Peyer's patch (tissue), 4 donors: ENCODE results near the gene DNMT3A. TPM values are rescaled to one million over a fixed set of nuclear protein-coding genes. Genes with fewer than 3 reads are reported as not detected.

Source experiments
- DNase-seq, 3 donors: peaks; one replicate each; pipeline ENCODE4 v3.0.0-alpha.2; 2017 to 2019
- H3K27ac ChIP-seq, 4 donors: fragments of 200-600 bp; sonication (generic); one replicate each; pipeline ENCODE4 v1.5.1; 2016 to 2019
- H3K27me3 ChIP-seq, 2 donors: fragments of 200-600 bp; sonication (generic); one replicate each; pipeline ENCODE4 v1.5.1; 2019
- H3K36me3 ChIP-seq, 3 donors: fragments of 200-600 bp; sonication (generic); one replicate each; pipeline ENCODE4 v1.5.1; 2016 to 2019
- H3K4me1 ChIP-seq, 4 donors: fragments of 200-600 bp; sonication (generic); one replicate each; pipeline ENCODE4 v1.5.1; 2016 to 2019
- H3K4me3 ChIP-seq, 4 donors: fragments of 200-600 bp; sonication (generic); 1 replicate in 3 of 4; 2 replicates in 1 of 4; pipeline ENCODE4 v1.5.1; 2016 to 2019; ENCODE audit warnings: mild to moderate bottlenecking in 1 of 4
- H3K9me3 ChIP-seq, 4 donors: fragments of 200-600 bp; sonication (generic); one replicate each; pipeline ENCODE4 v1.5.1; 2016 to 2019; ENCODE audit warnings: mild to moderate bottlenecking in 1 of 4
- POLR2A ChIP-seq, 2 donors: fragments of 450-650 bp; IDR thresholded peaks; one replicate each; pipeline ENCODE4 v1.5.1; 2017; ENCODE audit warnings: antibody characterized with exemption in 2 of 2, mild to moderate bottlenecking in 2 of 2, moderate library complexity in 2 of 2
- total RNA-seq, 4 donors: library from RNA; depleted of rRNA; stranded (reverse); fragments of >200 nt; gene quantifications; one replicate each; pipeline ENCODE4 v1.1.0, GENCODE V29; 2016
- TF ChIP-seq, protein P1 (sequence below), 6 experiments: fragments of 450-650 bp in 4 of 6; fragments of 200-600 bp in 2 of 6; sonication (generic) in 1 of 6; IDR thresholded peaks; one replicate each; pipeline ENCODE4 v1.5.1; 2017 to 2019; ENCODE audit warnings: antibody characterized with exemption in 6 of 6, mild to moderate bottlenecking in 3 of 6, moderate library complexity in 1 of 6

DNMT3A gene
- total RNA-seq, 4 donors from 2014 or later, result 10.7 to 126 (median 27.7) TPM

DNA sequence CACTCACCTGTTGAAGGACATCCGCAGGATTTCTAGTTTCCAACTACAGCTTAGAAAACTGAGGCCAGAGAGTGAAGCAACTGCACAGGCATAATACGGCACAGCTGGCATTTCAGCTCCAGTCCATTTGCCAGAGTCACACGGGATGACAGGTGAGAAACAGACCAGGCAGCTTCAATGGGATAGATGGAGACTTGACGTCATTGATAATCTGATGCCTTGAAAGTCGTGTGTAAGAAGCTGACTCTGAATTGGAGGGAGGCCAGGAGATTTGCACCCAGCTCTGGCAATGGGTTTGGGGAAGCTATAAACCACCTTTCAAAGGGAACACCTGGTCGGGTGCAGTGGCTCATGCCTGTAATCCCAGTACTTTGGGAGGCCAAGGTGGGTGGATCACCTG is 12.4 kb upstream of the DNMT3A start:
- no peaks in the 10 kb centered on the region for H3K27me3 ChIP-seq
- no peaks in the 10 kb centered on the region for H3K9me3 ChIP-seq
- TF ChIP-seq, protein P1, sequence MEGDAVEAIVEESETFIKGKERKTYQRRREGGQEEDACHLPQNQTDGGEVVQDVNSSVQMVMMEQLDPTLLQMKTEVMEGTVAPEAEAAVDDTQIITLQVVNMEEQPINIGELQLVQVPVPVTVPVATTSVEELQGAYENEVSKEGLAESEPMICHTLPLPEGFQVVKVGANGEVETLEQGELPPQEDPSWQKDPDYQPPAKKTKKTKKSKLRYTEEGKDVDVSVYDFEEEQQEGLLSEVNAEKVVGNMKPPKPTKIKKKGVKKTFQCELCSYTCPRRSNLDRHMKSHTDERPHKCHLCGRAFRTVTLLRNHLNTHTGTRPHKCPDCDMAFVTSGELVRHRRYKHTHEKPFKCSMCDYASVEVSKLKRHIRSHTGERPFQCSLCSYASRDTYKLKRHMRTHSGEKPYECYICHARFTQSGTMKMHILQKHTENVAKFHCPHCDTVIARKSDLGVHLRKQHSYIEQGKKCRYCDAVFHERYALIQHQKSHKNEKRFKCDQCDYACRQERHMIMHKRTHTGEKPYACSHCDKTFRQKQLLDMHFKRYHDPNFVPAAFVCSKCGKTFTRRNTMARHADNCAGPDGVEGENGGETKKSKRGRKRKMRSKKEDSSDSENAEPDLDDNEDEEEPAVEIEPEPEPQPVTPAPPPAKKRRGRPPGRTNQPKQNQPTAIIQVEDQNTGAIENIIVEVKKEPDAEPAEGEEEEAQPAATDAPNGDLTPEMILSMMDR (IDR thresholded peaks at IDR 0.05), result no peak
- no peak for TF ChIP-seq POLR2A (IDR thresholded peaks at IDR 0.05)
- no peaks in the 10 kb centered on the region for H3K4me1 ChIP-seq
- H3K27ac ChIP-seq, result no peak overlapping the region
- no peaks in the 10 kb centered on the region for H3K36me3 ChIP-seq
- H3K4me3 ChIP-seq, result no peak overlapping the region
- no peak for DNase-seq

DNA sequence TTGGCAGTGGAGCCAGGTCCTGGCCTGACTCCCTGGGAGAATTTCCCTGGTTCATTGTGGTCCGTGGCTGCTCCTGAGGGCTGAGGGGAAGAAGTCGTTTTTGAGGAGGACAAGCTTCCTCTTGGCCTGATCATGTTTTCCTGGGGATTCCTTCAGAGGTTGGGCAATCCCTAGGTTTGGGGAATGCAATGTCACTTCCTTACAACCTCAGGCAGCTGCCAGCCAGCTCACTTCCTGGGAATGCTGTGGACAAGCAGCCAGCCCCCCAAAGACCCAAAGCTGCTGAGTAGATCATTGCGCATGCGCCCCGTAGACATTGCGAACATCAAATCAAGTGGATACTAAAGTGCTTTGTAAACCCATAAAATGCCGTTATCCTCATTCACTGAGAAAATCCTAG is 7.7 kb upstream of the DNMT3A start:
- DNase-seq, result no peak
- H3K27ac ChIP-seq, result no peak overlapping the region

DNA sequence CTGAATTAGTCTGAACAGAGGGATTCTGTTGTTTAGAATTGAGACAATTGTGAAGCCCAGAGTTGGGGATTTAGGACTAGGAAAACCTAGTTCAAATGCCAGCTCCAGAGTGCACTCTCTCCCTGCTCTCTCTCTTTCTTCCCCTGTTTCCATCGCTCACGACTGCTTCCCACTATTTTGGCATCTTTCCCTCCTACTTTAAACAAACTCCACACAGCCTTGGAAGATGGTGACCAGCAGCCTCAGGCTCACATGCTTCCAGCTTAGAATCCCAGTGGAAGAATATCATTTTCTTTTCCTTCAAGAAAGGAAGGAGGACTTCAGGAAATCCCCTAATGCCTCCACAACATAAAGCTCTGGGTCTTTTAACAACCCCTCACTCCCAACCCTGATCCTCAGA is 6.1 kb upstream of the DNMT3A start:
- H3K9me3 ChIP-seq, result no peaks in the 10 kb centered on the region
- no peak overlapping the region for H3K27ac ChIP-seq
- no peak for DNase-seq
- no peaks in the 10 kb centered on the region for H3K27me3 ChIP-seq
- no peaks in the 10 kb centered on the region for H3K36me3 ChIP-seq
- H3K4me1 ChIP-seq, result no peaks in the 10 kb centered on the region
- TF ChIP-seq, protein P1 (IDR thresholded peaks at IDR 0.05), result no peak
- TF ChIP-seq POLR2A (IDR thresholded peaks at IDR 0.05), result no peak
- no peak overlapping the region for H3K4me3 ChIP-seq

More for the DNA sequence above, 7.7 kb upstream of the DNMT3A start:
- Histone ChIP-seq H3K36me3 (no peaks in the 10 kb centered on the region), H3K9me3 (no peaks in the 10 kb centered on the region), H3K4me1 (no peaks in the 10 kb centered on the region), H3K27me3 (no peaks in the 10 kb centered on the region), H3K4me3 (no peak overlapping the region)
- TF ChIP-seq, protein P1 (IDR thresholded peaks at IDR 0.05), result no peak
- no peak for TF ChIP-seq POLR2A (IDR thresholded peaks at IDR 0.05)

DNA sequence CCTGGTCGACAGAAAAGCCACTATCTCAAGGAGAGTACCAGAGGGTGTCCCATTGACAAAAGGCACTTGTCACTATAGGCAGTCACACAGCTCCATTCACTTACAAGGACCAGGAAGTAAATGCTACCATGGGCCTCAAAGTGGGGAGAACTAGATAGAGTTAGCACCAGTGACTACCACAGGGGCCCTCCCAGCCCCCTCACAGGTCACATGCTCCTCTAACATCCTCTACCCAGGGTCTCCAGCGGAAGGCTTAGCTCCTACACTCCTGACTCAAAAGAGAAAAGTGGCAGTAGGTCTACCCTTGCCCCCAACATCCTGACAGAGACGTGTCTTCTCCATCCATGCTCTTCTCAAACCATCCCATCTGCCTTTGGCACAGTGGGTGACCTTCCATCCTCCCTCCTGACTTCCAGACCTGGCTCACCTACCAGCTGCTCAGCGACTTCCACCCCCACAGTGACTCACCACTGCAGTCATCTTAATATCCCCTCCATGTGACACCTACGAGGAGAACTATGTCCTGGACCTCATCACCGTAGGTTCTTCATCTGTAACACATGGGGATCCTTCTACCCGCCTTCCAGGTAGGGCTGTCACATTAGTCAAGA is 5.6 kb upstream of the DNMT3A start:
- Histone ChIP-seq H3K36me3 (no peaks in the 10 kb centered on the region), H3K27me3 (no peaks in the 10 kb centered on the region), H3K27ac (no peak overlapping the region), H3K9me3 (no peaks in the 10 kb centered on the region), H3K4me3 (no peak overlapping the region), H3K4me1 (peaks cover 0 to 5% (median 0%) of the 10 kb centered on the region in 4 donors)
- no peak for DNase-seq
- TF ChIP-seq, protein P1 (IDR thresholded peaks at IDR 0.05), result no peak
- no peak for TF ChIP-seq POLR2A (IDR thresholded peaks at IDR 0.05)

DNA sequence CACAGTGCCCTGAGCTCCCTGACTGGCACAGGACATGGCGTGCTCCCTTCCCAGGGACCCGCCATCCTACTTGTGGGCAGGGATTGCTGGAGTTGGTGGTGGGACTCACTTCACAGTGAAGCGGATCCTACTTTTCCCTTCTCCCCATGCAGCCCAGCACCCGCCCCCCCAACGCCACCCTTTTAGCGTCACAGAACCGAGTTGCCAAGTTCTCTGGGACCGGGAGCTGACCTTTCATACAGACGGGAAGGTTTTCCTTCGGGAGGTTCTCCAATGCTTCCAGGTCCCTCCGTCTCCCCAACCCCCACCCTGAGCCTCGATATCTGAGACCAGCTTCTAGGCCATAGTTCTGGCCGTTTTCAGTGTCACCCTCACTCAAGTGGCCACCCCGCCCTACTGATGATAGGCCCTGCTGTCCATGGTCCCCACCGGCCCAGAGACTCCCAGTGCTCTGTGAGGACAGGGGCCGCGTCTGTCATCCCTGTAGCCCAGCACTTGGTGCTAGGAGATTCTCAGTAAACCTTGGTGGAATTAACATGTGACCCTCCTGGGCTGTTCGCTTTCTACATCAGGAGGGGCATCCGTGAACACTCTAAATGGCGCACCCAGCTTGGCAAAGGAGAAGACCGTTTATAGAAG is 1.6 kb upstream of the DNMT3A start:
- DNase-seq, result no peak
- no peaks in the 10 kb centered on the region for H3K9me3 ChIP-seq
- H3K36me3 ChIP-seq, result no peaks in the 10 kb centered on the region
- H3K27ac ChIP-seq, result no peak overlapping the region
- H3K4me1 ChIP-seq, result peaks cover 0 to 24% (median 9%) of the 10 kb centered on the region in 4 donors
- TF ChIP-seq, protein P1 (IDR thresholded peaks at IDR 0.05), result no peak
- no peak for TF ChIP-seq POLR2A (IDR thresholded peaks at IDR 0.05)
- H3K4me3 ChIP-seq, result no peak overlapping the region
- no peaks in the 10 kb centered on the region for H3K27me3 ChIP-seq
